AG04449 (cell line): ENCODE measurements around the gene CTDSP2.

Experiments
- CTCF ChIA-PET: fragments of 350-600 bp; formaldehyde crosslinking; extraction: SDS; loops from one replicate; lab custom pipeline; 2021; ENCODE audit warnings: antibody characterized with exemption; lab: Yijun Ruan, JAX
- POLR2A ChIA-PET: fragments of 400-600, 350-600 bp; formaldehyde crosslinking; extraction: SDS; loops from one replicate; lab custom pipeline; 2020; ENCODE audit warnings: antibody characterized with exemption, inconsistent platforms; lab: Yijun Ruan, JAX
- DNase-seq: peaks from one replicate; pipeline ENCODE4 v3.0.0-alpha.2; 2010; ENCODE audit warnings: low read depth, low spot score
- H3K4me3 ChIP-seq: 2 replicates; pipeline ENCODE4 v1.5.1; 2011; ENCODE audit warnings: low read depth, mild to moderate bottlenecking, control low read depth, low read length
- CTCF ChIP-seq: IDR thresholded peaks from one replicate; pipeline ENCODE4 v1.5.1; 2011; ENCODE audit warnings: mild to moderate bottlenecking, moderate library complexity, low read length, control low read depth, inconsistent platforms; ENCODE audit not compliant: insufficient read depth; ENCODE audit errors: missing control alignments

The CTDSP2 gene

GRCh38 chr12:57836442-57837375 is 9.8 kb downstream of the CTDSP2 start:
- POLR2A ChIA-PET: interaction anchor here (0.6 to 2.8 kb wide), 8 partner anchors 8 to 66 kb away, joined by 3 to 15 read pairs (median 6); partner anchors contain the start of gene CTDSP2
- peak overlapping the region; percentile 40 for H3K4me3 ChIP-seq

GRCh38 chr12:57835366-57836288 is 10.9 kb downstream of the CTDSP2 start:
- CTCF ChIA-PET: interaction anchor here (1.0 to 18.0 kb wide), 8 partner anchors 9 to 67 kb away, joined by 3 to 484 read pairs (median 4); partner anchors contain the start of gene TSFM
- TF ChIP-seq CTCF: no peak
- peak overlapping the region; percentile 8 for H3K4me3 ChIP-seq
- no peak for DNase-seq
- POLR2A ChIA-PET: interaction anchor here (0.5 to 2.8 kb wide), 7 partner anchors 9 to 1483 kb away, joined by 3 to 15 read pairs (median 8); partner anchors contain the start of gene CTDSP2

More at GRCh38 chr12:57836442-57837375, 9.8 kb downstream of the CTDSP2 start:
- no peak for TF ChIP-seq CTCF
- CTCF ChIA-PET: interaction anchor here (0.9 to 18.0 kb wide), 8 partner anchors 8 to 65 kb away, joined by 3 to 484 read pairs (median 4); partner anchors contain the start of gene TSFM
- DNase-seq: peak; percentile 60

GRCh38 chr12:57834086-57834876 is 12.2 kb downstream of the CTDSP2 start:
- no peak for DNase-seq
- no peak for TF ChIP-seq CTCF
- POLR2A ChIA-PET: interaction anchor here (2.9 kb wide), 1 partner anchor 10 kb away, joined by 10 read pairs; no protein-coding TSS in a partner anchor
- CTCF ChIA-PET: interaction anchor here (0.7 to 18.0 kb wide), 8 partner anchors 9 to 68 kb away, joined by 3 to 484 read pairs (median 4); no protein-coding TSS in a partner anchor
- no peak overlapping the region for H3K4me3 ChIP-seq

GRCh38 chr12:57833672-57834071 is 12.9 kb downstream of the CTDSP2 start:
- CTCF ChIA-PET: interaction anchor here (0.7 to 18.0 kb wide), 10 partner anchors 9 to 68 kb away, joined by 3 to 484 read pairs (median 4); partner anchors contain the start of gene CTDSP2
- no peak for TF ChIP-seq CTCF

GRCh38 chr12:57832966-57833365 is 13.6 kb downstream of the CTDSP2 start:
- H3K4me3 ChIP-seq: no peak overlapping the region
- no peak for DNase-seq
- TF ChIP-seq CTCF: no peak
- ChIA-PET POLR2A (interaction anchor here (0.7 to 2.9 kb wide), 5 partner anchors 11 to 63 kb away, joined by 3 to 10 read pairs (median 4); partner anchors contain the start of gene AVIL), CTCF (interaction anchor here (0.6 to 18.0 kb wide), 15 partner anchors 8 to 69 kb away, joined by 3 to 484 read pairs (median 4); partner anchors contain the start of genes CTDSP2 and TSFM)

More at GRCh38 chr12:57833672-57834071, 12.9 kb downstream of the CTDSP2 start:
- DNase-seq: no peak
- POLR2A ChIA-PET: interaction anchor here (1.7 to 2.9 kb wide), 2 partner anchors 10 to 63 kb away, joined by 8 to 10 read pairs; no protein-coding TSS in a partner anchor
- H3K4me3 ChIP-seq: no peak overlapping the region
